VCaP (cell line): ENCODE measurements around the gene PLIN1.

Experiments
- H3K27ac ChIP-seq: fragments of 450-650 bp; 2 replicates; pipeline ENCODE4 v1.5.1; 2017
- TF ChIP-seq, protein P1 (sequence below): fragments of 450-650 bp; conservative IDR thresholded peaks from 2 replicates; pipeline ENCODE4 v1.5.1; 2017; ENCODE audit warnings: mild to moderate bottlenecking, moderate library complexity

PLIN1 gene

DNA sequence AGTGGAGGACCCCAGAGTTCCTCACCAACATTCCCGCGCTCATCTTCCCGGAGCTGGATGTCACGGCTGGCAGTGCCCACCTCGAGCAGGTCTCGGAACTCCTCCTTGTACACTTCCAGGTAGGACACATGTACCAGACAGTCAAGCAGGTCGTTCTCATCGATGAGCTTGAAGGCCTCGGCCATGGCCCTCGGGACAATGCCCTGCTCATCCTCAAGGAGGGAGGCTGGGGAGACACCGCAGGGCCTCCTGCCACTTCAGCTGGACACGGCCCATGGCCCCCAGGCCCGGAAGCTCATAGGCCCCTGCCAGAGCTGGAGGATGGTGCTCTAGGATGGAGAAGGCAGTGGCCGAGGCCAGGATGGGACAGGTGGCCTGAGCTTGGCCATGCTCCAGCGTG is 29.5 kb downstream of the PLIN1 start:
- TF ChIP-seq, protein P1, sequence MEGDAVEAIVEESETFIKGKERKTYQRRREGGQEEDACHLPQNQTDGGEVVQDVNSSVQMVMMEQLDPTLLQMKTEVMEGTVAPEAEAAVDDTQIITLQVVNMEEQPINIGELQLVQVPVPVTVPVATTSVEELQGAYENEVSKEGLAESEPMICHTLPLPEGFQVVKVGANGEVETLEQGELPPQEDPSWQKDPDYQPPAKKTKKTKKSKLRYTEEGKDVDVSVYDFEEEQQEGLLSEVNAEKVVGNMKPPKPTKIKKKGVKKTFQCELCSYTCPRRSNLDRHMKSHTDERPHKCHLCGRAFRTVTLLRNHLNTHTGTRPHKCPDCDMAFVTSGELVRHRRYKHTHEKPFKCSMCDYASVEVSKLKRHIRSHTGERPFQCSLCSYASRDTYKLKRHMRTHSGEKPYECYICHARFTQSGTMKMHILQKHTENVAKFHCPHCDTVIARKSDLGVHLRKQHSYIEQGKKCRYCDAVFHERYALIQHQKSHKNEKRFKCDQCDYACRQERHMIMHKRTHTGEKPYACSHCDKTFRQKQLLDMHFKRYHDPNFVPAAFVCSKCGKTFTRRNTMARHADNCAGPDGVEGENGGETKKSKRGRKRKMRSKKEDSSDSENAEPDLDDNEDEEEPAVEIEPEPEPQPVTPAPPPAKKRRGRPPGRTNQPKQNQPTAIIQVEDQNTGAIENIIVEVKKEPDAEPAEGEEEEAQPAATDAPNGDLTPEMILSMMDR = no peak

DNA sequence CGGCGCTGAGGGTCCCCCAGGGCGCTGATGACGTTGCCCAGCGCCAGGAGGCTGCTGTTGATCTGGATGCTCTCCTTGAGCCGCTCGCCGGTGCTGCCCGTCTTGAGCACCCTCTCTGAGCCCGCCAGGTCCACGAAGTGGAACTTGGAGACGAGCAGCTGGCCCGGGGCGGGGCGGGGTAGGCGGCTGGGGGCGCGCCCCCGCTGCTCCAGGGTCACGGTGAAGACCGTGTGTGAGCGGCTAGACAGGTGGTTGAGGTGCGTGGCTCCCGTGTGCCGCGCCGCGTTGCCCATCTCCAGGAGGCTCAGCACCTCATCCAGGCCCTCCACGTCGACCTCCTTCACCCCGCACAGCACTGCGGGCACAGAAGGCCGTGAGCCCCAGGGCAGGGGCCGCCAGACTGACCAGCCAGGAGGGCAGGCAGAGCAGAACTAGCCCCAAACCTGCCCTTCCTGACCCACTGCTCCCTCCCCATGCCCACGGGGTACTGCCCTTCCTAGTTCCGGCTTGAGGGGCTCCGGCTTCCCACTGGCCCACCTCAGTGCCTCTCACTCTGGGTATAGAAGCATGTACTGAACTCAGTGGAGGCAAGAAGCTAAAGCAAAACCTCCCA is 30.0 kb downstream of the PLIN1 start:
- no peak overlapping the region for H3K27ac ChIP-seq
- TF ChIP-seq, protein P1 = no peak

More for the DNA sequence above, 29.5 kb downstream of the PLIN1 start:
- no peak overlapping the region for H3K27ac ChIP-seq

GRCh38 chr15:89648106-89649012 is 30.8 kb downstream of the PLIN1 start:
- H3K27ac ChIP-seq = no peak overlapping the region
- TF ChIP-seq, protein P1 = no peak

- TF ChIP-seq, protein P1 = peak; percentile 99
- peak overlapping the region; percentile 17; the same call in 1 of the 2 replicates for H3K27ac ChIP-seq
These were observed 31.8 kb downstream of the PLIN1 start for GRCh38 chr15:89647191-89647851.

- TF ChIP-seq, protein P1 = no peak
- H3K27ac ChIP-seq = no peak overlapping the region; the same call in 1 of the 2 replicates
These were observed 32.6 kb downstream of the PLIN1 start for GRCh38 chr15:89646416-89647141.

GRCh38 chr15:89645680-89646079 is 33.5 kb downstream of the PLIN1 start:
- TF ChIP-seq, protein P1 = no peak
- no peak overlapping the region for H3K27ac ChIP-seq
